B cell (primary cell): ENCODE measurements around the gene FAM131C. TPM values are rescaled to one million over a fixed set of nuclear protein-coding genes. Genes with fewer than 3 reads are reported as not detected.

ENCODE experiments used
- ATAC-seq: fragments of 200-7000 bp; cut with Tn5 transposase; one replicate; pipeline ENCODE4 v1.10.0; 2021; ENCODE audit warnings: low read depth, mild to moderate bottlenecking, moderate number of reproducible peaks, moderate library complexity
- CTCF ChIA-PET: fragments of 350-600 bp; sonication (Branson Sonifier 250); formaldehyde crosslinking; loops from one replicate; lab custom pipeline; 2021; ENCODE audit warnings: antibody characterized with exemption, inconsistent platforms; lab: Charles Lee
- POLR2A ChIA-PET: fragments of 350-600 bp; sonication (Branson Sonifier 250); formaldehyde crosslinking; loops from one replicate; lab custom pipeline; 2021; ENCODE audit warnings: antibody characterized with exemption; lab: Charles Lee
- DNase-seq: peaks from one replicate; pipeline ENCODE4 v3.0.0; 2013
- H2AFZ ChIP-seq: 2 replicates; pipeline ENCODE4 v1.6.1; 2012; ENCODE audit warnings: mild to moderate bottlenecking, low read depth, low read length; ENCODE audit not compliant: insufficient read depth, poor library complexity, severe bottlenecking
- H3K27ac ChIP-seq, 2 donors: 1 replicate in 1 of 2; 2 replicates in 1 of 2; pipeline ENCODE4 v1.5.1; 2012 to 2013; ENCODE audit warnings: low read length in 2 of 2, mild to moderate bottlenecking in 2 of 2, moderate library complexity in 1 of 2
- H3K27me3 ChIP-seq, 4 experiments: fragments of 200-600 bp in 1 of 4; sonication (generic) in 1 of 4; replicated peaks in 1 of 4; 1 replicate in 2 of 4; 2 replicates in 2 of 4; pipeline versions ENCODE4 v1.6.1 to v1.7.0; 2013 to 2016; ENCODE audit warnings: low read length in 3 of 4, mild to moderate bottlenecking in 2 of 4, mixed read lengths in 1 of 4, moderate library complexity in 1 of 4; ENCODE audit not compliant: insufficient read depth in 4 of 4, control insufficient read depth in 3 of 4; ENCODE audit errors: control extremely low read depth in 1 of 4
- H3K36me3 ChIP-seq, 2 experiments: replicated peaks in 1 of 2; 1 replicate in 1 of 2; 2 replicates in 1 of 2; pipeline versions ENCODE4 v1.6.1 to v1.7.1; 2013; ENCODE audit warnings: low read length in 1 of 2; ENCODE audit not compliant: insufficient read depth in 2 of 2, control insufficient read depth in 1 of 2; ENCODE audit errors: control extremely low read depth in 1 of 2, extremely low read depth in 1 of 2
- H3K4me1 ChIP-seq, 2 donors: fragments of 200-600 bp in 1 of 2; sonication (generic) in 1 of 2; 1 replicate in 1 of 2; 2 replicates in 1 of 2; pipeline versions ENCODE4 v1.5.1 to v1.6.1; 2013 to 2017; ENCODE audit warnings: low read length in 2 of 2; ENCODE audit not compliant: control insufficient read depth in 2 of 2, insufficient read depth in 2 of 2
- H3K4me2 ChIP-seq: replicated peaks from 2 replicates; pipeline ENCODE3; 2012; ENCODE audit warnings: mild to moderate bottlenecking, low read depth, low read length; ENCODE audit not compliant: poor library complexity, severe bottlenecking
- H3K4me3 ChIP-seq, 5 experiments: fragments of 200-600 bp in 1 of 5; sonication (generic) in 1 of 5; 1 replicate in 3 of 5; 2 replicates in 2 of 5; pipeline versions ENCODE4 v1.5.1 to v1.7.0; 2011 to 2016; ENCODE audit warnings: low read length in 4 of 5, mild to moderate bottlenecking in 4 of 5, low read depth in 2 of 5, control low read depth in 1 of 5, moderate library complexity in 1 of 5; ENCODE audit not compliant: insufficient read depth in 1 of 5; ENCODE audit errors: control extremely low read depth in 1 of 5, extremely low read depth in 1 of 5
- H3K79me2 ChIP-seq: fragments of 200-600 bp; sonication (generic); one replicate; pipeline ENCODE4 v1.6.0; 2016; ENCODE audit warnings: low read length; ENCODE audit not compliant: control insufficient read depth, insufficient read depth
- H3K9ac ChIP-seq: fragments of 200-600 bp; sonication (generic); 2 replicates; pipeline ENCODE4 v1.6.1; 2017; ENCODE audit warnings: mild to moderate bottlenecking, low read length, moderate library complexity
- H3K9me3 ChIP-seq, 3 donors: one replicate each; pipeline versions ENCODE4 v1.6.1 to v1.7.1; 2013; ENCODE audit warnings: low read length in 2 of 3; ENCODE audit not compliant: control insufficient read depth in 2 of 3, insufficient read depth in 1 of 3; ENCODE audit errors: control extremely low read depth in 1 of 3
- H4K20me1 ChIP-seq: 2 replicates; pipeline ENCODE4 v1.6.0; 2012; ENCODE audit warnings: mild to moderate bottlenecking, low read length; ENCODE audit not compliant: insufficient read depth, control insufficient read depth, poor library complexity, severe bottlenecking
- H3K27ac Mint-ChIP-seq: one replicate; pipeline ENCODE4 v1.8.0; 2021; ENCODE audit warnings: mixed read lengths
- H3K27me3 Mint-ChIP-seq: one replicate; pipeline ENCODE4 v1.8.0; 2021; ENCODE audit warnings: mixed read lengths
- H3K4me1 Mint-ChIP-seq: one replicate; pipeline ENCODE4 v1.8.0; 2021; ENCODE audit warnings: mixed read lengths
- H3K4me3 Mint-ChIP-seq: one replicate; pipeline ENCODE4 v1.8.0; 2021; ENCODE audit warnings: mixed read lengths
- H3K9me3 Mint-ChIP-seq: one replicate; pipeline ENCODE4 v1.8.0; 2022; ENCODE audit warnings: mixed read lengths; ENCODE audit not compliant: insufficient read depth
- CTCF ChIP-seq: fragments of 200-600 bp; IDR thresholded peaks from one replicate; pipeline ENCODE4 v1.8.0; 2022; ENCODE audit warnings: antibody characterized with exemption, mild to moderate bottlenecking
- EZH2 ChIP-seq: IDR thresholded peaks from 2 replicates; pipeline ENCODE4 v1.6.1; 2012; ENCODE audit warnings: borderline replicate concordance, low read depth, mild to moderate bottlenecking, moderate library complexity, low read length; ENCODE audit not compliant: insufficient read depth, poor library complexity, severe bottlenecking
- WGBS: methylation state at CpG from one replicate; pipeline ENCODE4 v1.1.5; 2013; ENCODE audit warnings: missing lambda C conversion rate; ENCODE audit not compliant: insufficient coverage; 5-methylcytosine and 5-hydroxymethylcytosine counted together
- intact Hi-C: fragments of 100-400 bp; cut with micrococcal nuclease; formaldehyde crosslinking; loops from one replicate; pipeline ENCODE4 v1.10.0; 2022
- polyA plus RNA-seq: library from polyadenylated mRNA; depleted of rRNA; stranded (reverse); fragments of >200 nt; gene quantifications from 2 replicates; pipeline ENCODE4 v1.2.3, GENCODE V29; 2012
- total RNA-seq, 2 donors: library from RNA; stranded (reverse); fragments of 120-200 nt in 1 of 2; gene quantifications; 1 replicate in 1 of 2; 2 replicates in 1 of 2; pipeline versions ENCODE4 v1.2.3 to v1.2.4, GENCODE V29; 2013 to 2022

Gene FAM131C
- total and polyA plus RNA-seq, 2 donors (not counting 1 experiment from before 2014, with no cell fraction given): 0.37 TPM; not detected in 1

GRCh38 chr1:16077406-16078245 is 4.2 kb upstream of the FAM131C start:
- no peaks in the 10 kb centered on the region for H3K36me3 ChIP-seq
- H3K9ac ChIP-seq: no peak overlapping the region
- DNase-seq (no peak), ATAC-seq (no peak)
- no peak for TF ChIP-seq EZH2
- no peak for TF ChIP-seq CTCF
- intact Hi-C loops: loop anchor here (2.0 to 5.0 kb wide), 2 partner anchors 159 to 535 kb away; partner anchors contain the start of genes CPLANE2 and NBPF1
- Mint-ChIP-seq H3K4me1 (peaks cover 16% of the 10 kb centered on the region), H3K27me3 (peaks cover 13% of the 10 kb centered on the region), H3K27ac (no peak overlapping the region), H3K4me3 (no peak overlapping the region), H3K9me3 (no peaks in the 10 kb centered on the region)
- H4K20me1 ChIP-seq: no peaks in the 10 kb centered on the region
- H3K27me3 ChIP-seq: peaks cover 0 to 23% (median 8%) of the 10 kb centered on the region in 4 experiments
- ChIA-PET POLR2A (no interaction called here), CTCF (interaction anchor here (0.6 to 10.8 kb wide), 13 partner anchors 8 to 287 kb away, joined by 3 to 237 read pairs (median 6); no protein-coding TSS in a partner anchor)
- H3K27ac ChIP-seq: no peak overlapping the region
- no peaks in the 10 kb centered on the region for H3K9me3 ChIP-seq
- no peak overlapping the region for H3K4me3 ChIP-seq
- no peak overlapping the region for H3K4me2 ChIP-seq
- no peak overlapping the region for H2AFZ ChIP-seq
- peaks cover 10 to 19% of the 10 kb centered on the region in 2 donors for H3K4me1 ChIP-seq
- 91% methylated on average over 9 of the region's 12 CpGs for WGBS
- no peaks in the 10 kb centered on the region for H3K79me2 ChIP-seq

- Mint-ChIP-seq H3K4me3 (no peak overlapping the region), H3K4me1 (peaks cover 18% of the 10 kb centered on the region), H3K27ac (no peak overlapping the region), H3K27me3 (peaks cover 16% of the 10 kb centered on the region), H3K9me3 (no peaks in the 10 kb centered on the region)
- no peaks in the 10 kb centered on the region for H3K36me3 ChIP-seq
- 92% methylated on average over 9 of the region's 11 CpGs for WGBS
- no peaks in the 10 kb centered on the region for H3K9me3 ChIP-seq
- peaks cover 0 to 31% (median 12%) of the 10 kb centered on the region in 4 experiments for H3K27me3 ChIP-seq
- DNase-seq (no peak), ATAC-seq (no peak)
- no peaks in the 10 kb centered on the region for H3K79me2 ChIP-seq
- no peak overlapping the region for H2AFZ ChIP-seq
- H3K9ac ChIP-seq: no peak overlapping the region
- ChIA-PET POLR2A (no interaction called here), CTCF (interaction anchor here (2.6 to 10.8 kb wide), 3 partner anchors 67 to 167 kb away, joined by 9 to 237 read pairs (median 93); no protein-coding TSS in a partner anchor)
- H4K20me1 ChIP-seq: no peaks in the 10 kb centered on the region
- H3K4me1 ChIP-seq: peaks cover 10 to 19% of the 10 kb centered on the region in 2 donors
- no peak overlapping the region for H3K4me2 ChIP-seq
- no peak overlapping the region for H3K4me3 ChIP-seq
- H3K27ac ChIP-seq: no peak overlapping the region
- TF ChIP-seq CTCF: no peak
- TF ChIP-seq EZH2: no peak
- intact Hi-C loops: loop anchor here (5.0 kb wide), 1 partner anchor 535 kb away; the partner anchor contains the start of gene NBPF1
Measured at GRCh38 chr1:16076865-16077238, 3.4 kb upstream of the FAM131C start.
